HEK293T (cell line): ENCODE measurements around the gene LANCL1.

Experiments used
- CTCF ChIA-PET: fragments of 350-600 bp; formaldehyde crosslinking; extraction: SDS; loops from one replicate; lab custom pipeline; 2021; ENCODE audit warnings: antibody characterized with exemption, inconsistent platforms; lab: Yijun Ruan, JAX
- POLR2A ChIA-PET: fragments of 350-600 bp; formaldehyde crosslinking; extraction: SDS; loops from one replicate; lab custom pipeline; 2020; ENCODE audit warnings: antibody characterized with exemption, inconsistent platforms; lab: Yijun Ruan, JAX
- DNase-seq: peaks from one replicate; pipeline ENCODE4 v3.0.0; 2012; ENCODE audit warnings: mixed read lengths; ENCODE audit errors: extremely low spot score
- ARNT ChIP-seq: fragments of 450-650 bp; IDR thresholded peaks from 2 replicates; pipeline ENCODE4 v1.6.1; 2017; ENCODE audit warnings: mild to moderate bottlenecking
- BHLHE40 ChIP-seq: fragments of 450-650 bp; IDR thresholded peaks from 2 replicates; pipeline ENCODE4 v1.6.1; 2016; ENCODE audit warnings: mild to moderate bottlenecking, moderate library complexity, borderline replicate concordance
- CTBP1 ChIP-seq: fragments of 450-650 bp; IDR thresholded peaks from 2 replicates; pipeline ENCODE4 v1.6.1; 2016; ENCODE audit warnings: borderline replicate concordance
- ELF4 ChIP-seq: fragments of 450-650 bp; IDR thresholded peaks from 2 replicates; pipeline ENCODE4 v1.6.1; 2017; ENCODE audit warnings: antibody characterized with exemption
- FOXA1 ChIP-seq: fragments of 450-650 bp; IDR thresholded peaks from 2 replicates; pipeline ENCODE4 v1.6.1; 2016; ENCODE audit warnings: mild to moderate bottlenecking
- FOXK2 ChIP-seq: fragments of 450-650 bp; IDR thresholded peaks from 2 replicates; pipeline ENCODE4 v1.6.1; 2016; ENCODE audit warnings: mild to moderate bottlenecking
- FOXM1 ChIP-seq: fragments of 450-650 bp; IDR thresholded peaks from 2 replicates; pipeline ENCODE4 v1.6.1; 2017; ENCODE audit warnings: mild to moderate bottlenecking, borderline replicate concordance
- HDGF ChIP-seq: fragments of 450-650 bp; IDR thresholded peaks from 2 replicates; pipeline ENCODE4 v1.6.1; 2017; ENCODE audit warnings: antibody characterized with exemption, borderline replicate concordance
- L3MBTL2 ChIP-seq: fragments of 450-650 bp; conservative IDR thresholded peaks from 2 replicates; pipeline ENCODE4 v1.6.1; 2016; ENCODE audit warnings: mild to moderate bottlenecking
- LEF1 ChIP-seq: fragments of 450-650 bp; IDR thresholded peaks from 2 replicates; pipeline ENCODE4 v1.6.1; 2017; ENCODE audit warnings: mild to moderate bottlenecking, borderline replicate concordance
- NFRKB ChIP-seq: fragments of 450-650 bp; IDR thresholded peaks from 2 replicates; pipeline ENCODE4 v1.6.1; 2016; ENCODE audit warnings: mild to moderate bottlenecking, moderate library complexity
- SP1 ChIP-seq: fragments of 450-650 bp; IDR thresholded peaks from 2 replicates; pipeline ENCODE4 v1.6.1; 2017
- SUZ12 ChIP-seq: fragments of 450-650 bp; IDR thresholded peaks from 2 replicates; pipeline ENCODE4 v1.6.1; 2016; ENCODE audit warnings: mild to moderate bottlenecking
- TARDBP ChIP-seq: fragments of 450-650 bp; IDR thresholded peaks from 2 replicates; pipeline ENCODE4 v1.6.1; 2016
- ZNF384 ChIP-seq: fragments of 450-650 bp; IDR thresholded peaks from 2 replicates; pipeline ENCODE4 v1.6.1; 2016
- TF ChIP-seq, protein P1 (sequence below): fragments of 450-650 bp; IDR thresholded peaks from 2 replicates; pipeline ENCODE4 v1.6.1; 2016

Gene LANCL1, protein sequence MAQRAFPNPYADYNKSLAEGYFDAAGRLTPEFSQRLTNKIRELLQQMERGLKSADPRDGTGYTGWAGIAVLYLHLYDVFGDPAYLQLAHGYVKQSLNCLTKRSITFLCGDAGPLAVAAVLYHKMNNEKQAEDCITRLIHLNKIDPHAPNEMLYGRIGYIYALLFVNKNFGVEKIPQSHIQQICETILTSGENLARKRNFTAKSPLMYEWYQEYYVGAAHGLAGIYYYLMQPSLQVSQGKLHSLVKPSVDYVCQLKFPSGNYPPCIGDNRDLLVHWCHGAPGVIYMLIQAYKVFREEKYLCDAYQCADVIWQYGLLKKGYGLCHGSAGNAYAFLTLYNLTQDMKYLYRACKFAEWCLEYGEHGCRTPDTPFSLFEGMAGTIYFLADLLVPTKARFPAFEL

DNA sequence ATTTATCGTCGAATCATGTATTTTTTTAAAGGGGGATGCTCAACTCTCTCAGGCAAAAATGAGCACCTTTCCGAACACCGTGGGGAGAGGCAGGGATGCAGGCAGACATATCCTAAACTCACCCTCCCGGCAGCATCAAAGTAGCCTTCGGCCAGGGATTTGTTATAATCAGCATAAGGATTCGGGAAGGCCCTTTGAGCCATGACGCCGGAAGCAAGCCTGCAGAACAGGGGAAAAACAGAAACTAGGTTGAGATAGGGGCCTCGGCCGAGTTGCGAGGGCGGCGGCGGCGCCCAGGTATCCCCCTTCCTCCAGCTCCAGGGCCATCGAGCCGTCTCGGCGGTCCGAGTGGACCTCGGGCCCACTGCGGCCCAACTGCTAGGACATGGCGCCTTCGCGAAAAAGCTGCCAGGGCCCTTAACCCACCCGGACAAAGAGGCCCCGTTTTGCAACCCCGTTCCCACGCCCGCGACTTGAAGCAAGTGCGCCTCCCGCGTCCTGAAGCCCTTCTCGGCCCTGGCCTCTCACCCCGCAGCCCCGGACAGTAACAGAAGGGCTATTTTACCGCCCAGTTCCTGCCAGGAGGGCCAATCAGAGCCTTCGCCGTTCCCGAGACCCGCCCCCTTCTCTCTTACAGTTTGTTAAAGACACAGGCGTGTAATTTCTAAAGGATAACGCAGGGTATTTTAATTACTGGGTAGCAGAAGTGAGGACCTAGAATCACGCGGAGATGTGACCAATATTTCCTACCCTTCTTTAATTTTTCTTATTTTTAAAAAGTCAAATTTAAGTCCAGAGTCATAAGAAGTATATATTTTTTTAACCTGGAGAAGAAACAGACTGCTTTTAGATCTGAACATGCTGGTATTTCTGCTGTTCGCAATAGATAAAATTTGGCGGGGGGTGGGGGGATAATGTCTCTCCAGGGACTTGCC is at the start of gene LANCL1:
LANCL1 (minus strand) TSS at position 566 of the 935 bp plus-strand sequence; CDS start at position 203, 363 bp downstream.
- CTCF ChIA-PET: interaction anchor here (0.9 kb wide), 1 partner anchor 28 kb away, joined by 3 read pairs; no protein-coding TSS in a partner anchor
- peak; percentile 84 for DNase-seq
- POLR2A ChIA-PET: no interaction called here
- TF ChIP-seq BHLHE40: no peak
- no peak for TF ChIP-seq NFRKB
- peak; percentile 62 for TF ChIP-seq L3MBTL2
- TF ChIP-seq FOXK2: no peak
- TF ChIP-seq, protein P1, sequence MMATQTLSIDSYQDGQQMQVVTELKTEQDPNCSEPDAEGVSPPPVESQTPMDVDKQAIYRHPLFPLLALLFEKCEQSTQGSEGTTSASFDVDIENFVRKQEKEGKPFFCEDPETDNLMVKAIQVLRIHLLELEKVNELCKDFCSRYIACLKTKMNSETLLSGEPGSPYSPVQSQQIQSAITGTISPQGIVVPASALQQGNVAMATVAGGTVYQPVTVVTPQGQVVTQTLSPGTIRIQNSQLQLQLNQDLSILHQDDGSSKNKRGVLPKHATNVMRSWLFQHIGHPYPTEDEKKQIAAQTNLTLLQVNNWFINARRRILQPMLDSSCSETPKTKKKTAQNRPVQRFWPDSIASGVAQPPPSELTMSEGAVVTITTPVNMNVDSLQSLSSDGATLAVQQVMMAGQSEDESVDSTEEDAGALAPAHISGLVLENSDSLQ: no peak; the same call in 1 of the 2 replicates
- TF ChIP-seq ARNT: no peak
- TF ChIP-seq ZNF384: no peak
- TF ChIP-seq SUZ12: no peak
- TF ChIP-seq CTBP1: no peak

DNA sequence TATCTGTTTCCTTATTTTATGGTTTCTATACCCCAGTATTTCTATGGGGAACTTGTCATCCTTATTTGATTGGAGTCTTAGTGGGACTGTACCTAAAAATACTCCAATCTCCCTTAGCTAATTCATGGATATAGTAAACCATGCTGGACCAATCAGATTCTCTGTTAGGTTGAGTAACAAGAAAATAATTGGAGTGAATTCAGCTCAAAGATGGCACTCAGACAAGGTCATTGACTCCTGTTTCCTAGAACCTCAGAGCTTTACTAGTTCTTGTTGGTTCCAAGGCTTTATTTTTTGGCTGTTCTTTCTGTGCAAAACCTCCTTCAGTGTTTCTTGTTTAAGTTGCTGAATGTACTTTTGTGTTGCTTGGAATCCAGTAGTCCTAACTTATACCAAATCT is 48.0 kb upstream of the LANCL1 start:
- ChIA-PET POLR2A (no interaction called here), CTCF (no interaction called here)
- TF ChIP-seq SUZ12 (no peak), NFRKB (no peak), LEF1 (no peak), FOXA1 (no peak), SP1 (no peak), ARNT (no peak), ELF4 (no peak), L3MBTL2 (no peak), TARDBP (no peak), FOXM1 (no peak), ZNF384 (no peak), FOXK2 (no peak), CTBP1 (no peak)
- no peak for DNase-seq

DNA sequence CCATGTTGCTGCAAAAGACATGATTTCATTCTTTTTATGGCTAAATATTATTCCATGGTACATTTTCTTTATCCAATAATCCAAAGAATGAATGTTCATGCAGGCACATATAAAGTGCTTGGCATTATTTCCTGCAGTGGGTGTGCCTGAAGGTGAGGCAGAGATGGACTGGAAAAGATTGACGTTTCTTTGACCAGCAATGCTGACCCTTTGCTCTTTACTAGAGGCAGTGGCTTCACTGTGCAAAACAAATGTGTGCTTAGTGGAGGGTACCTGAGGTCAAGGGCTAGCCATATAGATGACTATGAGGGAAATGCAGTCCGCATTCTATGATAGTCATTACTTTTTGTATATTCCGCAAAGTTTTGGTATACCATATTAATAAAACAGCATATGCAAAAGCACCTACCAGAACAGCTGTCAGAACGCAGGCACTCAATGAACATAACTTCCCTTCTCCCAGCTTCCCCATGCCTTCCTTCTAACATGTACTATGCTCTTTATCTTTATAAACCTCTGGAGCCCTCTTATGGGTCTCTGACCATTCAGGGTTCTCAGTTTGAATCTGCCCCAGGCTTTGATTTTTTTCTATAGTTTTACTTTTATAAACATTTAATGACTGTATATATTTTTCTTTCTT is 47.2 kb upstream of the LANCL1 start:
- DNase-seq: no peak
- ChIA-PET POLR2A (no interaction called here), CTCF (no interaction called here)
- TF ChIP-seq SP1: no peak

DNA sequence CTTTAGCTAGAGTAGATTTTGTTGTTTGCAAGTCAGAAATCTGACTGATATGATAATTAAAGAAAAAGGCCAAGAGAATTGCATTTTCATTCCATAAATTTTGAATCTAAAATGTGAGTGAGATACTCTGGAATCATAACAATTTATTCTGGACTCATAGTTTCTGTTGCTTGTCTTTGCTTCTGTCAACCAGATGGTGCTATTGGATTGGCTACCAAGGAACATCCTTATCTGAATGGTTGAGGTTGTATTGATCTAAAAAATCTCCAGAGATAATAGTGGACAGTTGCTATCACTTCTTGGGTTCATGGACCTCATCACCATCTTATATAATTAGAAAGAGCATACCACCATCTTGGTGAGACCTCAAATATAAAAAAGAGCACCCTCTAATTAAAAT is 45.8 kb upstream of the LANCL1 start:
- TF ChIP-seq ELF4 (no peak), FOXA1 (no peak), SUZ12 (no peak), LEF1 (no peak), SP1 (no peak), FOXK2 (no peak), NFRKB (no peak), ARNT (no peak), HDGF (no peak), ZNF384 (no peak), L3MBTL2 (no peak), BHLHE40 (no peak)
- TF ChIP-seq, protein P1: no peak
- no peak for DNase-seq
- POLR2A ChIA-PET: no interaction called here
- CTCF ChIA-PET: no interaction called here

DNA sequence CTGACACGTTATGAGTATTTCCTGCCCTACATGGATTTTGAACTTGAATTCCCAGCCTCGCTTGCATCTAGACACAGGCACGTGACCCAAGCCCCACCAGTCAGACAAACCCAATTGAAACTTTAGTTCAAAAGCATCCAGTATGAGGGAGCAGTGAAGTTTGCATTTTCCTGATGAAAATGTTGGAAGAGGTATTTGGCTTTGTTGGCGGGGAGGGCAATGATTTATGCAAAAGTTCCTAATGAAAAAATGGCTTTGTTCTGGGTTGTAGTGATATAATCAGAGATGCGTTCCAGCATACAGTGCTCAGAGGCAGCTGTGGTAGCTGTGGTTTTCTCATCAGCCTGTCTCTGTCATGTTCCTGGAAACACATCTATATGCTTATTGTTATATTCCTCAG is 43.0 kb upstream of the LANCL1 start:
- ChIA-PET CTCF (no interaction called here), POLR2A (no interaction called here)
- no peak for DNase-seq
- TF ChIP-seq L3MBTL2: no peak
- TF ChIP-seq BHLHE40: no peak
- no peak for TF ChIP-seq LEF1
- TF ChIP-seq HDGF: no peak
- no peak for TF ChIP-seq FOXM1
- no peak for TF ChIP-seq ZNF384
- no peak for TF ChIP-seq NFRKB
- no peak for TF ChIP-seq CTBP1
- TF ChIP-seq SP1: no peak
- no peak for TF ChIP-seq SUZ12

DNA sequence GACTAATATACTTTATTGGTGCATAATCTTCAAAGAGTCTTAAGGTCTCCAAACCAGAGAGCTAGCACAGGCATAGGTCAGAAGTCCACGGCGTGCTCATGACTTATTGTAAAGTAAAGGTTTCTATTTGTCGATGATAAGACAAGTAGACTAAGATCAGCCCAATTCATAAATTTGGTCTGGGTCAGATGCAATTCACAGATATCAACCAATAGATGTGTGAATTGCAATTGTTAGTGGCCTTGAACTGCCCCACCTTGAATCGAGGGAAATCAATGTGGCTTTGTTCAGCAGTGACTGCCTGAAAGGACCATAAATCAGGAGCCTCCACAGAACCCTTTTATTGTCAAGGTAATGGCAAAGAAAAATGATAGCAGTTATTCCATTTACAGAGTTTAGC is 40.7 kb upstream of the LANCL1 start:
- ChIA-PET POLR2A (no interaction called here), CTCF (no interaction called here)
- TF ChIP-seq TARDBP (no peak), NFRKB (no peak), BHLHE40 (no peak), ARNT (no peak), FOXK2 (no peak), SUZ12 (no peak), ELF4 (no peak), CTBP1 (no peak), HDGF (no peak), FOXM1 (no peak), LEF1 (no peak), FOXA1 (no peak), SP1 (no peak), ZNF384 (no peak), L3MBTL2 (no peak)
- TF ChIP-seq, protein P1: no peak
- no peak for DNase-seq
